HG03521 (cell line): ENCODE measurements around the gene KRTDAP.
A peak's percentile ranks its signal among the peaks of the same experiment; 100 is the strongest.
"Not testable (repeated sequence)": the region's sequence is repeated elsewhere in the genome, so short reads cannot be mapped to it uniquely, and the experiment has no call there.

Experiments used
- ATAC-seq: cut with Tn5 transposase; IDR thresholded peaks from one replicate; pipeline ENCODE4 v1.9.1; 2021; ENCODE audit warnings: mild to moderate bottlenecking, moderate library complexity; ENCODE audit not compliant: unreplicated experiment

Gene KRTDAP

DNA sequence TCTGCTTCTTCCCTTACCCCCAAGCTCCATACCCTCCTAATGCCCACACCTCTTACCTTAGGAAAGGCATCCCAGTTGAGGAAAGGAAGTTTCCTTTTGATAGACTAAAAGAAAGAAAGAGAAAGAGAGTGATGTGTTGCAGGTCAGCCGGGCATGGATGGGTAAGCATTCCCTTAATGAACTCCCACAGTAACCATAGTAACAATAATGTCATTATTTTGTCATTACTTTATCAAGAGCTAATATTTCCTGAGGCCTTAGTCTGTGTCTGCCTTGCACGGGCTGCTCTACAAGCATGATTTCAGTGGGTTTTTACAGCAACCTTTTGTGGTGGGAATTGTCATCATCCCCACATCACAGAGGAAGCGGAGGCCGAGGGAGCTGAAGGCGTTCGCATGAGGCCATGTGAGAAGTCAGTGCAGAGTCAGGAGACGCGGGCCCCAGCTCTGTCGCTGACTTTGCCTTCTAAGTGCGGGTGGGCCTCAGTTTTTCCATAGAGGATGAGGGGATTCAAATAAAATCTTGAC lies 2.5 kb downstream of the KRTDAP start:
- no peak for ATAC-seq

- ATAC-seq: no peak
Observed at GRCh38 chr19:35486268-35486708, 4.0 kb downstream of the KRTDAP start.

DNA sequence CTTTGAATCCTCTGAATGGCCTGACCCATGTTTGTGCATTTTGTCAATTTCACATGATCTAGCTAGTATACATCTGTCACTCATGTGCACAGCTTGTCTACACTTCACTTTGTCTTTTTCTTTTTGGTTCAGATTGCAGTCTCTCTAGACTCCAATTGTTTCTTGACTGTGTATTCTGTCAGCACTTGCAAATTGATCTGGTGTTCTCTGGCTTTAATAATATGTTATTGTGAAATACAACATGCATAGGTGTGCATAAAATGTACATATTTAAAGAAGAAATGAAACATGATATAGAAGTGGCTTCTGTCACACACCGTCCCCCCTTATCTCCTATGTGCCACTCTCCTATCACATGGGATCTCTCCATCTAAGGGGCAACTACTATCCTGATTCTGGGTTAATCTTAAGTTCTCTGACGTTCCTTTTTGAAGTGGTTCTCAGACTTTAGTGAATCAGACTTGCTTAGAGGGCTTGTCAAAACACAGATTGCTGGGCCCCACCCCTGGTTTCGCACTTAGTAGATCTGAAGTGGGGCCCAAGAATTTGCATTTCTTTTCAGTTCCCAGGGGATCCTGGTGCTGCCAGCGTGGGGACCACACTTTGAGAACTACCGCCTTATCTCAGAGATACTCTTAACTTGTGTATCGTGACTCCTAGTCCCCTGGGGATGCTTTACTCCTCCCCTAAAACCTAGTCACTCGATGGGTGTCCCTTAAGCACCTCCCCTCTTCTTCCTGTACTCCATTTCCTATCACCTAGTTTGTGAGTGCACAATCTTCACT lies 5.8 kb downstream of the KRTDAP start:
- ATAC-seq: no peak

DNA sequence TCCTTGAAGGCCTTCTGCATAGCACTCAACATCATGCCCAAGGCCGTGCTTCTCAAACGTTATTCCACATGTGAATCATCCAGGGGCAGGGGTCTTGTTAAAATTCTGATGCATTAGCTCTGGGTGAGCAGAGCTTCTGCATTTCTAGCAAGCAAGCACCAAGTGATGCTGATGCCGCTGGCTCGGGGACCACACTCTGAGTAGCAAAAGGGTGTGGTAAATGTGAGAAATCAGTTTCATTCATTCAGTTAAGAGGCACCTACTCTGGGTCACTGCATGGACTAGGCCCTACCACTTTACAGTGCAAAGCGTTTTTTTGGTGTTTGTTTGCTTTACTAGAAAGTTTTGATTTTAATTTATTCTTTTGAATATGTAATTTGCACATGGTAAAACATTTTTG lies 7.2 kb downstream of the KRTDAP start:
- ATAC-seq: no peak

DNA sequence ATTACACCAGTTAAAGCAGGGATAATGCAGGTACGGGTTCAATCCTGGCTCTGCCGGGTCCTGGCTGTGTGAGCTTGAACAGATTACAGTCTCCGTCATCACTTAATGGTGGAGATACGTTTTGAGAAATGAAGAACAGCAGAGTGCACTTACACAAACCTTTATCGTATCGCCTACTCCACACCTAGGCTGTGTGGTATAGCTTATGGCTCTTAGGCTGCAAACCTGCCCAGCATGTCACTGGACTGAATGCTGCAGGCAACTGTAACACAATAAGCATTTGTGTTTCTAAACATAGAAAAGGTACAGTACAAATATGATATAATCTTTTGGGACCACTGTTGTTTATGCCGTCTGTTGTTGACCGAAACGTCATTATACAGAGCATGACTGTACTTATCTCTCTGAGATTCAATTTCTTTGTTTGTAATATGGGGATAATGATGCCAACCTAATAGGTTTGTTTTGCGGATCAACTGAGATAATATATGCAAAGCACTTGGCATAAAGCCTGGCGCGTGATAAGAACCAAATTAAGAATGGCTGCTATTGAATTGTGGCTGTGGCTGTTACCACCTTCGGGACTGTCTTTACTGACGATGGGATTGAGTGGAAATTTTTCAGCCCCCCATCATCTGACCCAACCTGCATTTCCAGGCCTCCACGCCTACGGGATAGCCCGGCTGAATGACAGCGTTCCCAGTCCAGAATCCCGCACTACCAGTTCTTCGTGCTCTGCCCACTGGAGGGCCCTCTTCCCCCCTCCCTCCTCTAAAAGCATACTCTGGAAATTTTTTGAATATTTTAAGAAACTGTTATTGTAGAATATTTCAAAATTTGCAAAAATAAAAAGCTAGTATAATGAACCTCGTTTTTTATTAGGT lies 11.2 kb downstream of the KRTDAP start:
- no peak for ATAC-seq

DNA sequence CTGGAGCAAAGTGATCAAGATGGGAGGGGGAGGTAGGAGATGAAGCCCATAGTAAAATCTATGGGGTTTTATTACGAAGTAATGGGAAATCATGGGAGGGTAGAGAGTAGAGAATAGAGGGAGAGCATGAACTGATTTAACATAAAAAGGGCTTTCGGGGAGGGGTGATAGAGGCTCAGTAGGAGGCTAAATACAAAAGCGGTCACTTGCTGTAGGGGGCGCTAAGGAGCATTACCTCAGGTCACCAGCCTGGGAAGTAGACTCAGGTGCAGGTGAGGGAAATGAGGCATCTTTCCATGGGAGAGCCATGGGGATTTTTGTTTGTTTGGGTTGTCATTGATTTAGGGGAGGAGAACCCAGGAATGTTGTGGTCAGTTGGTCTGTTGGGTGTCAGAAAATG lies 14.1 kb downstream of the KRTDAP start:
- no peak for ATAC-seq

DNA sequence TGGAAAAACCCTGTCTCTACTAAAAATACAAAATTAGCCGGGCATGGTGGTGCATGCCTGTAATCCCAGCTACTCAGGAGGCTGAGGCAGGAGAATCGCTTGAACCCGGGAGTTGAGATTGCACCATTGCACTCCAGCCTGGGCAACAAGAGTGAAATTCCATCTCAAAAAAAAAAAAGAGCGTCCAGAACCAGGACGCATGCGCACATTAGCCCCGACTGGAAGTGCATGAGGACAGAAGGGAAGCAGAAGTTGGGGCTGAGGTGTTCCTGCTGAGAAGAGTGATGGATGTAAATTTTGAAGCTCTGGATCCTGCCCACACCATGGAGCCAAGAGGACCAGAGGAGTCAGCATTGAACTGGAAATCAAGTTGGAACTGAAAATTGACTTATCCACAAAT lies 15.7 kb downstream of the KRTDAP start:
- not testable (repeated sequence) for ATAC-seq

DNA sequence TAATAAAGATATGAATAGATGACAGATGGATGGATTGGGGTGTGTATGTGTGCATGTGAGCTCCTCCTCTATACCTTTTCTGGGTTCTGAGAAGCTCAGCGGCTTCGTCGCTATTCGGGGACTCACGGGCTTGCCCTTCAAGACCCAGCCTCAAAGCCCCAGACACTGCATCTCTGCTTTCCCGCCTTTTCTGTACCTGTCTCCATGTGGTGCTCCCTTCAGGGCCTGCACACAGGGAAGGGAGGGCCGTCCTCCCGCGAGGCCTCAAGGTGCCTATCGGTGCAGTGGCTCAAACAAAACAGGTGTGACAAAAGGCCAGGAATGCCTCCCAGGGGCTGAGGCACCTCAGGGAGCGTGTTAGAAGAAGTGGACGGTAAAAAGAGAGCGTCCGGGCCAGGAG lies 16.2 kb downstream of the KRTDAP start:
- ATAC-seq: no peak

- no peak for ATAC-seq
Observed at GRCh38 chr19:35471946-35472345, 18.3 kb downstream of the KRTDAP start.

DNA sequence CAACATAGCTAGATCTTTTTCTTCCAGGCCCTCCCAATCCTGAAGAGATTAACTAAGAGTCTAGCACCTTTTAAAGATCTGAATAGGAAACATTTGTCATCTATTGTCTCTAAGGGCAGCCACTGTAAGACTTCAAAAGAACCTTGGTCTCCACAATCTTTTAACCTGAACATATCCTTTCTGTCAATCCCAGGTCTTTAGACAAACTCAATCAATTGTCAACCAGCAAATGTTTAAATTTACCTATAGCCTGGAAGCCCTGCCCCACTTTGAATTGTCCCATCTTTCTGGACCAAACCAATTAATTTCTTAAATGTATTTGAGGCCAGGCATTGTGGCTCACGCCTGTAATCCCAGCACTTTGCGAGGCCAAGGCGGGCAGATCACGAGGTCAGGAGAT lies 19.2 kb downstream of the KRTDAP start:
- not testable (repeated sequence) for ATAC-seq

DNA sequence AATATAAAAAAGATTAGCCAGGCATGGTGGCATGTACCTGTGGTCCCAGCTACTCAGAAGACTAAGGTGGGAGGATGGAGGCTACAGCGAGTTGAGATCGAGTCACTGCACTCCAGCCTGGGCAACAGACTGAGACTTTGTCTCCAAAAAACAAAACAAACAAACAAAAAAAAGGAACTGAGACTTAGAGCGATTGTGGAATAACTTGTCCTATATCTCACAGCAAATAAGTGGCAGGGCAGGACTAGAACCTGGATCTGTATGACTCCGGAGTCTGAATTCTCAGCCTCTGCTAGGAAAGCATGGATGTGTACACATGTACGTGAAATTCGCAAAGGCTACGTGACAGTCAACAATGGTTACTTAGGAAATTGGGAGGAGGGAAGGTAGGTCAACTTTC lies 20.1 kb downstream of the KRTDAP start:
- no peak for ATAC-seq

GRCh38 chr19:35468637-35469036 lies 21.6 kb downstream of the KRTDAP start:
- ATAC-seq: no peak

DNA sequence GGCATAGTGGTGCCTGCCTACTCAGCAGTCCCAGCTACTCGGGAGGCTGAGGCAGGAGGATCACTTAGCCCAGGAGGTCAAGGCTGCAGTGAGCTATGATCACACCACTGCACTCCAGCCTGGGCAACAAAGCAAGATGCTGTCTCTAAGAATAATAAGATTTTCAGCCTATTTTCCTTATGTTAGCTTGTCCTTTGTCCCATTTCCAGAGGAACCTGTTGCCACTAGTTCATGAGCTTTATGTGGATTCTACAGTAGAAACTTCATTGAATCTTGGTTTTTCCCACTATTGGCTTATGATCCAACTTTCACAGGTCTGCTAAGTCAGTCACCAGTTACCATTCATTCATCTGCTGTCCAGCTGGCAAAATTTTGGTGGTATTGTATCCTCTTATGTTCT lies 24.0 kb downstream of the KRTDAP start:
- ATAC-seq: no peak

DNA sequence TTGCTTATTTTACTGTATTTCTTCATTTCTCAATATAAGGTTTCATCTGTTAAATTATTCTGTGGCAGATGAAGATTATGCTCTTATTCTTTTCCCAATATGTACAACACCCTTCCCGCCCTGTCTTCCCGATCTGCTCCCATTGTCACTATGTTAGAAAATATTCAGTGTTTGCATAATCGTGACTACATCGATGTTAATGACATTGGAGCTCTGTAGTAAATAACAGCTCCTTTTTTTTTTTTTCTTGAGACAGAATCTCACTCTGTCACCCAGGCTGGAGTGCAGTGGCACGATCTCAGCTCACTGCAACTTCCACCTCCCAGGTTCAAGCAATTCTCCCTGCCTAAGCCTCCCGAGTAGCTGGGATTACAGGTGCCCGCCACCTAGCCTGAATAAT lies 27.3 kb downstream of the KRTDAP start:
- not testable (repeated sequence) for ATAC-seq

GRCh38 chr19:35462476-35462953 lies 27.7 kb downstream of the KRTDAP start:
- peak; percentile 52 for ATAC-seq

DNA sequence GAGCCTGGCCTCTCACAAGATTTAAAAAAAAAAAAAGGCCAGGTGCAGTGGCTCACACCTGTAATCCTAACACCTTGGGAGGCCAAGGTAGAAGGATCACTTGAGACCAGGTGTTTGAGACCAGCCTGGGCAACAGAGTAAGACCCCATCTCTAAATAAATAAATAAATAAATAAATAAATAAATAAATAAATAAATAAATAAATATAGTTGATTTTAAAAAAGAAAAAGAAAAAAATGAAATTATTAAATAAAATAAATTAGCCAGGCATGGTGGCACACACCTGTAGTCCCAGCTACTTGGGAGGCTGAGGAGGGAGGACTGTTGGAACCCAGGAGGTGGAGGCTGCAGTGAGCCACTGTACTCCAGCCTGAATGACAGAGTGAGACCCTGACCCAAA lies 28.5 kb downstream of the KRTDAP start:
- not testable (repeated sequence) for ATAC-seq

- ATAC-seq: no peak
Observed at GRCh38 chr19:35461060-35461459, 29.2 kb downstream of the KRTDAP start.

DNA sequence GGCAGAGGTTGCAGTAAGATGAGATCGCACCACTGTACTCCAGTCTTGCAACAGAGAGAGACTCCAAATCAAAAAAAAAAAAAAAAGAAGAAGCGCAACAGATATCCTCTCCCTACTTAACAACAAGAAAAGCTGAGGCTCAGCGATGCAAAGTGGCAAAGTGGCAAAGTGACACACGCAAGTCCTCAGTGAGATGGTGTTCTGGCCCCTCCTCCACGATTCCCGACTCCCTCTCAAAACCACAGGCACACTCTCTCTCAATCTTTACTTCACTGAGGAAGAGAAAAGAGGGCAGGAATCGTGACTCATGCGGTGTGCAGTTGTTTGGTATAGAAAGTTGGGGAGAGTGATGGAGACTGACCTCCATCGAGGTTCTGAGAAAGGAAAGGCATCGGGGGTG lies 29.7 kb downstream of the KRTDAP start:
- no peak for ATAC-seq

GRCh38 chr19:35459414-35460082 lies 30.7 kb downstream of the KRTDAP start:
- ATAC-seq: no peak

GRCh38 chr19:35458731-35459391 lies 31.4 kb downstream of the KRTDAP start:
- ATAC-seq: peak; percentile 30

GRCh38 chr19:35458192-35458591 lies 32.1 kb downstream of the KRTDAP start:
- no peak for ATAC-seq
